Renal cortex interstitium (tissue), 11 donors: ENCODE results near the gene HRNR. TPM values are rescaled to one million over a fixed set of nuclear protein-coding genes. Genes with fewer than 3 reads are reported as not detected.

Experiments used
- DNase-seq, 11 donors: peaks; one replicate each; pipeline ENCODE4 v3.0.0-alpha.2; 2013; ENCODE audit warnings: low read depth in 9 of 11, low spot score in 4 of 11; ENCODE audit errors: extremely low read depth in 1 of 11
- polyA plus RNA-seq, 3 donors: library from polyadenylated mRNA; unstranded; fragments of 120-200 nt; gene quantifications; one replicate each; pipeline ENCODE4 v1.2.1, GENCODE V29; 2013; ENCODE audit not compliant: insufficient read length in 3 of 3

The HRNR gene
- polyA plus RNA-seq, 3 donors, result 0.57 to 2.3 (median 1.5) TPM

DNA sequence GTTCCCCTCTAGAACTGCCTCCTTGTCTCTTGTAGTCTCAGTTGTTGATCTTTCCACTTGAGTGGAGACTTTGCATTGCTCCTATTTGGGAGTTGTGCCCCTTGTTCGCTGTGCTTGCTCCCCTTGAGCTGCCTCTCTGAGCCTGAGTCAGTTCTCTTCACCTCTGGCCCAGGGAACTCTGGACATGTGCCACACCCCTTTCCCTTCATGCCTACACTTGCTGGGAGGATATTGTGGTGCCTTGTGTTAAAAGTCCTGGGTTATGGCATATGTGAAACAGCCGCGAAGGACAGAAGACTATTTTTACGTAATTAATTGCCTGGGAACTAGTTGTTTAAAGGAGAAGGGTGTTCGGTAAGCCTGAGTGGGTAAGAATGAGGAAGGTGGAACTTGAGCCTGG lies 32.7 kb downstream of the HRNR start:
- DNase-seq, result no peak

DNA sequence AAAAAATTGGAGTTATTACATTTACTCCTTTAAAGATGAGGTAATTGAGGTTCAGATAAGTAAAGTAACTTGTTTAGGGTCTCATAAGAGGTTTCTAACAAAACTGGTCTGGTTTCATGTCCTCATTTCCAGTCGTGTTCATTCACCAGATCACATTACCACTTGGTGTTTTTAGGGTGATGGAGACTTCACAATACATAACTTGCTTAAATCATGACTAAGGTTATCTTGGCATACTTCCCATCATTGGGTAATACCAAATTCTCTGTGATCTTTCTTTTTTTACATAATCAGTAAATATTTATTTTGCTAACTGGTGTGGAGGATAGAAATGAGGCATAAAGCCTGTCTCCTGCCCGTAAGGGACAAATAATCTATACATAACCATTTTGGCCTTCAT lies 33.4 kb downstream of the HRNR start:
- DNase-seq, result no peak

DNA sequence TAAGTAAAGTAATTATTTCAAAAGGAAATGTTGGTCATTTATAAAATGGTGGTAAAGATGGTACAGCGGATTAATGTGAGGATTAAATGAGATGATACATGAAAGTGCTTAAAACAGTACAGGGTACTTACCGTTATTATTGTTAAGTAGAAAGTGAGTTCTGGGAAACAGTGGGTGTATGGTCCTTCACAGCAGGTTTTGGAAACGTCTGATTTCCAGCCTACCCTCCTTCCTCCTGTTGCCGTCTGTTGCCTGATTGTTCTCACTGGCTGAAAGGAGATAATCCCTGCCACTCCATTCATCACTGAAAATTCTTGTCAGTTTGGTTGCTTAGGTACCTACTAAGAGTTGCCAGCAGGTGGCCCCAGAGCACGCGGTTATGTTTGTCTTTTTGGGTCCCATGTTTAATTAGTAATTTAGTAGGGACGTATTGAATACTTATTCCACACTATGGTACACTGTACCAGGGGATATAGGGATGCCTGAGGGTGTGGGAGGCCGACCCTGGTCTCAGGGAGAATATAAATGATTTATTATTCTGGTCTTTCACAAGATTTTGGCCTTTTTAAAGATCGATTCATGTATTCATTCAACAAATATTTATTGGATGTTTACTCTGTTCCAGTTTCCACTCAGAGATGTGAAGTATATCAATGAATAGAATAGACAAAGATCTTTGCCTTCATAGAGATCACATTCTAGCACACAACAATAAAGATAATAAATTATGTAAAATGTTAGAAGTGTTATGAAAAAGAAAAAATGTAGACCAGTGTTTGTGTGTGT lies 34.1 kb downstream of the HRNR start:
- DNase-seq, result peak in 9 of 11 donors; percentile 39 to 60 (median 49)

DNA sequence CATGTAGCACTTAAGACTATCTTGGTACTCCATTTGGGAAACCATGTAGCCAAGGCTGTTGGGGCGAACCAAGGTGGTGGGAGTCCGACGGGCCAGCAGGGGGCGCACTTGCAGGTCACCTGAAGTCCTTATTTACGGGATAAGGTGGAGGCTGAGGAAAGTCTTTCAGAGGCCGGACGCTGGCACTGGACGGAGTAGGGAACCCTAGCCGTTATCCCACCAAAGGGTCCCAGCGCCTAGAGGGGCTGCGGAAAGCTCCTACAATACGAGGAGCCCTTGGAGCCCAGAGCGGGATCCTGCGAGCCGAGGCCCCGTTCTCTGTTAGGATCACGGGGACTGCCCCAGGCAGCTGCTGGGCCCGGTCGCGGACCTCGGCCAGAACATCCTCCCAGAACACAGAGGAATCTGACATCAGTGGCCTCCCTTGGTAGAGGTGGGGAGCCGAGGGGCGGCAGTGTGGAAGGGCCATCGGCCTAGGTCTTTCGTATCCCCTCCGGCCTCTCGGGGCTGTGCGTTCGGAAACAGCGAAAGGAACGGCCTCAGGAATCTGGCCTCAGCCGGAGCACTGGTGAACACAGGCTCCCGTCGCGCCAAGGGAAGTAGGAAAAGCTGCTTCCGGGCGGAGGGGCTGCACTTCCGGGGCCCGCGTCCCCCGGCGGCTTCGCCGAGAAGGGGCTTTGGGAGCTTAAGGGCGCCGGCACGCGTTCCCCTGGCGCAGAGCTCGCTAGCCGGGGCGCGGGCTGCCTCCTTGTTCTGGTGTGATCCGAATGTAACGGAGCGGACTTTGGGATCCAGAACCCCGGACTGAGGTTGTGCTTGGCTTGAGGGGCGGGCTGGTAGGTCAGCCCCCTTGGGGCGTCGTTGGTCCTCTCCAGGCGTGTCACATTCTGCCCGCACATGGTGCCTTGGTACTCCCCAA lies 35.1 kb downstream of the HRNR start:
- DNase-seq, result peak in 8 of 11 donors; percentile 21 to 56 (median 42)

DNA sequence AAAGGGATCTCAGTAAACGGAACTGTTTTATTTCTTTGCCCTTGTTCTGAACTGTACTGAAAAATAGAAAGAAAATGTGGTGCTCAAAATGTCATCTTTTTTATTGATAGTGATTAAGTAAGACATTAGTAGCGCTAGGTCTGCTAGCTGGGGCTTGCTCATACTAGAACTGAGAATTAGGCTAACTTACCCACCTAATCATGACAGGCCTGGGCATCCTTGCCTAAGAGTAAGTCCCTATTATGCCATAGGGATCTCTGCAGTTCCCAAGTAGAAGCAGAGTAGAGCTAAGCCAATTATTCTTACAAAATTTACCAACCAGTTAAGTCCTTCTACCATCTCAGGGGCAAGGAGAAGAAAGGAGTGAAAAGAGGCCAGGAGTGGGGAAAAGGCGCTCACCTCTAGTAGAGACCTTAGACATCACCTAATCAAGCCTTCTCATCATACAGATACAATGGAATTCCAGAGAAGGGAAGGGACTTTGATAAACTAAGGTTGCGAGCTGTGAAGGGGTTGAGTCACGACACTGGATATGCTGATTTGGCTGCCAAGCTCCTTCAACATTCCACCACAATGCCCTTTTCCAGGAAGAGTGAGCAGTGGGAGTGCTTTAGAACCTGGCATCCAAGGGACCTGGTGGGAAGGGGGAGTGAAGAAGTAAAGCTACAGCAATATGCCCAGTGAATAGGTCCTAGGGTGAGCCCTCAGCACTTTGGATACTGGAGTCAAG lies 37.3 kb downstream of the HRNR start:
- DNase-seq, result no peak

DNA sequence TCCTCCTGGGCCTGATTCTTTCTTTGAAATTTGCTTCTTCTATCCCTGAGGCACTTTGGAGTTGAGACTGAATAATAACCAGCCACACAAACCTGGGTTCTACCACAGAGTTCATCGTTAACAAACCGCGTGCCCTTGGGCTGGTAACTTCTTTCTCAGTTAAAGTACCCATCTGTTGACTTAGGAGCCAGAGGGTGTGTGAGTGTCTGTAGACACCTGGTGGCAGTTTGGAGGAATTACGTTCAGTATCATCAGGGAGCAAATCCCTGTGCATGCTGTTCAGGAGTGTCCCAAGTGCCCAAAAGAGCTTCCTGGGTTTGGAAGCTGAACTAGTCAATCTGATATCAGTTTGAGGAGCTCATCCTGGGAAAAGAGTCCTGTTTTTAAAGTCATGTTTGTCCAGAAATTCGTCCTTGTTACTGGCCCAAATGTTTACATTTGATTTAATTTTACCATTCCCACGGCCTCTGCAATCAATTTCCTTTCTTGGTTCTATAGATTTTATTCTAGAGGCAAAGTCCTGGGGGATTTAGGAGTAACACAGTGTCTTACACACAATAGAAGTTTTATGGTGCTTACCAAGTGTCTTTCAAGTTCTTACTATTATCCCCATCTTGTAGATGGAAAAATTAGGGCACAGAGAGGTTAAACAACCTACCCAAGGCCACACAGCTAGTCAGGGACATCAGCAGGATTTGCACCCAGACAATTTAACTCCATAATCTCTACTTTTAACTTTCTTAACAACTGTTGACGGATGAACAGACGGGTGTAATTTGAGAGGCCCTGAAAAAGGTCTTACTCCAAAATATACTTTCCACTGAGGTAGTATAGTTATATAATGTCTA lies 38.2 kb downstream of the HRNR start:
- DNase-seq, result peak in 2 of 11 donors; percentile 22 to 28

DNA sequence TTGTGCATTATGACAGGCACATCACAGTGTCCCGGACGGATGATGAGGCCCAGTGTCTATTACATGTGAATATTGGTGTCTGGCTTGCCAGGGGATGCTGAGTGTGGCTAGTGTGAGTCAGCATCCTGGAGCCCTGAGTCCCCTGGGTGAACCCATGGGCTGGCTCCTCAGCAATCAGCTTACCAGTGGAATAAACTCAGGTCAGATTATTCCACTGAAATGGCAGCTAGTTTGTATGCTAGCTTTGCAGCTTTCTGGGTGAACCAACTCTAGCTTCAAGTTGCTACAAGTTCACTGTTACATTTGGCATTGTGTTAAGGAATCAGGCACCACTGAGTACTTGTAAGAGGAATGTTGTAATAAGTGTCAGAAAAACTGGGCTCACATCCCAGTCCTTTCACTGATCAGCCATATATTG lies 41.0 kb downstream of the HRNR start:
- DNase-seq, result no peak

DNA sequence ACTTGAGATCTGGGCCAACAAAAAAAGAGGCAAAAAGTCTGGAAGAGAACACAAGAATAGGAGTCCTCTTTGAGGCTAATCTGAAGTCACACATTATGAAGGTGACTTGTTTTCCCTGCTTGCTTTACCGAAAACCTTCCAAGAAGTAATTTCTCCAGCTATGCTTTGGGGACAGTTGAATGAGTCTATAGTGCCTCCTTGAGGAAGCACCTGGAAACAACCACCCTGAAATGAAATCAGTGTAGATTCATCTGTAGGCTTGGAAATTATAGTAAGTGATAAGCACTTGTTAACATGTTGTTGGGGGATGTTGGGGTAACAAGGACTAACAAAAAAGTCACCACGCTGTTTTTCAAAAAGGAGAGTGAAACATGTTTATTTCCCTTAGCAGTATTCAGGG lies 41.6 kb downstream of the HRNR start:
- no peak for DNase-seq

DNA sequence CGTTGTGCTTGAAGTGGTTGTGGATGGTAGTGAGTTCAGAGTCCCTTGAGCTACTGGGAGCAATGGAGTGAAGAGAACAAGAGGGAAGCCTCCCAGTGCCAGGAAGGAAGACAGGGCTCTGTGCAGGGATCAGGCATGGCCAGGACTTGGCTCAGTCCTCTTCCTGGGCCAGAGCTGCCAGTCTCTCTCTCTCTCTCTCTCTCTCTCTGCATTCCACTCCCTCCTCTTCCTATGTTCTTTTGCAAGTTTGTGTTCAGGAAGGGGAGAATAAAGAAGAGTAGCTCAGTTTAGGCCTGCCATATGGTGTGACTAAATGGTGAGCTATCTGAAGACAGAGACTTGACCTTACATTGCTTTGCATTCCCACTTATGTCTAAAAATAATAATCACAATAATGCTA lies 44.4 kb downstream of the HRNR start:
- no peak for DNase-seq

DNA sequence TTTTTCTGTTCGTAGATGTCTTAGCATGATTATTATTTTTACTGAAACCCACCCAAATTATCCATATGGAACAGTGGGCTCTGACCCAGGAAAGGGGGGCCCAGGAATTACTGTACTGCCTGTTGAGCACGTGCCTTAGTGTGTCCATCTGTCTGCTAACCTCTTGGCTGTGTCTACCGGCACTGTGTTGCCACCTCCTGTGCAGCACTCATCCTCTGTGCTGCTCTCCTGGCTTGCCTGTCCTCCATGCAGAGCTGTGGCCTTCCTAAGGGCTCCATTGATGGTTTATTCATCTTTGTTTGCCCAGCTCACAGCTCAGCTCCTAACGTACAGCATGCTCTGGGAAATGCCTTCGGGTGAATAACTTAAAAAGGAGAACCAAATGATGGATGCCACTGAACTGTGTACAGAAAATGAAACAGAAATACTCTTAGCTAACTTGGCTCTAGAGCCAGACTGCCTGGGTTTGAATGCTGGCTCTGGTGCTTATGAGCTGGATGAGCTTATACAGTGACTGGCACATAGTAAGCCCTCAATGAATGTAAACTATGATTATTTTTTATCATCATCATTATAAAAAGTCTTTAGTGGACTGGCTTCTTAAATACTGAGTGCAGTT lies 53.6 kb downstream of the HRNR start:
- no peak for DNase-seq

DNA sequence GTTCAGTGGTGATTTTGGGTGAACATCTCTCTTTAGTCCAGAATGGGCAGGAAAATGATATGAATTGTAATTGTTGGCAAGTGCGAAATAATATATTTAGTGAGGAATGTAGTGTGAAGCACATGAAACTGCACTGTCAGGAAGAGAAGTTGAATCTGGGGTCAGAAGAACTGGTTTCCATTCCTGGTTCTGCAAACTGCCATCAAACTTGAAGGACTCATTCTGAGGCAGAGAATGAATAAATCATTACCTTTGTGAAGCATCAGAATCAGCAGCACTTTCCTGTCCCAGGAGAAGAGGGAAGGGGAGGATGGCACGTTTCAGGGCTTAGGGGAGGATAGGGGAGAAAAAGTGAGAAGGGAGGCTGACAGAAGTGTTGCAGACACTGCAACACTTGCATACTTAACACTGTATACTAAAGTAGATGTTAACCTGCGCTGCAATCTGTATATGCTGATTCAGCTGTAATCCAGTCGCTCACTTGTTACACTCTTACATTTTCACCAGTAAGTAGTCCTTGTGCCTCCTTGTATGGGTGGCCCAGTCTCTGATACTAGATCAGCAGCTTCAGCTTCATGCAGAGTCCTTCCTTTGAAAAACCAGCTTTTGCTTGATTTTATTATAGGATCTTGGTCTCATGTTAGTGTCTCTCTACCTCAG lies 54.5 kb downstream of the HRNR start:
- no peak for DNase-seq

DNA sequence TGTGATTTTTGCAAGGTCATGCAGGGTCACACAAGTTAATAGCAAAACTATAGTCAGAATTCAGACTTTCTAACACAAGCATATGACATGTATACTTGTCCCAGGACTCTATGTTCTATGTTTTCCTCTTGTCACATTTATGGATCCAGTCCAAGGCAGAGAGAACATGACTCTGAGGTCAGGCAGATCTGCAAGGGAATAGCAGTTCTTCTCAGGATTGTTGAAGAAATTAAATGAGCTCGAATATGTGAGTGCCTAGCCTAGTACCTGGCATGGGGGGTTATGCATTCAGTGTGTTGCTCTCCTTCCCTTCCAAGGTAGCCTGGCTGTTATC lies 55.5 kb downstream of the HRNR start:
- no peak for DNase-seq

DNA sequence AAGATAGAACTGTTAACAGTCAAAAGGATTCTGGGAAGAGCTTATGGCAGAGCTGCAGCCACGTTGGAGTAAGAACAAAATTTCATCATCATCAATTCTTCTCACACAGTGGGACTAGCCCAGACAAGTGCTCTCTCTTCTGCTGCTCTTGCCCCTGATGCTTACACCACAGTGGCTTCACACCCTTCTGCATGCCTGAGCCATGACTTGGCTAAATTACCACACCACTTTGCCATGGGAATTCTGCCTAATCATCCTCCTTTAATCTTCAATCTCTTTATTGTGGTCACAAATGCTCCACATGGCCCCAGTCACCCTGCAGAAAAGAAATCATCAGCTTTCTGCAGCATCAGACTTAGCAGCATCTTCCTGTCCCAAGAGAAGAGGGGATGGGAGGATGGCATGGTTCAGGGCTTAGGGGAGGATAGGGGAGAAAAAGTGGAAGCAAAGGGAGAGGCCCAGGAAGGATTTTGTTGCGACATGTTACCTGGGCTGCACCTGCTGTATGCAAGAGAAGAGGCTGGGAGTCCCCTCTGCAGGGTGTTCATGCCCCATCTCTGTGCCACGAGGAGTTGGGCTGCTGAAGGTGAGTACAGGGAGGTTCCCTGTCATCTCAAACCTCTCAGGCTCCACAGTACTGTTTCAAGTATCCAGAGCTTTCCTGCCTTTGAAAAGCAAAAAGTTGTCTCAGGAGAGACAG lies 56.0 kb downstream of the HRNR start:
- DNase-seq, result no peak

DNA sequence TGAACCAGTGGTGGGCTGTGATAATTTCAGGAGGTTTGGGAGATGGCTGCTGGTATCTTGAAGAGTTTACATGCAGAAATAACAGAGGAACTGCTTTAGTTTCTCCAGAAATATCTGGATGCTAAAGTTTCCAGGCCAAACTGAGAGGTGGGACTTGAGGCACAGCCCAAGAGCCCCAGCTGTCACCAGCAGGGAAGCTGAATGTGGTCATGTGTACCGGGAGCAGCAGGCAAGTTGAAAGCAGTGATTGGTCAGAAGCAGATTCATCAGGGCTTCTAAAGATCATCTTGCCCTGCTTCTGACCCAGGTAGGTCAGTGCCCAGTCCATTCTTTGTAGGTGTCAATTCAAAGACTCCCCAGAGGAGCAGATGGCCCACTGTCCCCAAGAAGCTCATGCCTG lies 57.0 kb downstream of the HRNR start:
- no peak for DNase-seq

DNA sequence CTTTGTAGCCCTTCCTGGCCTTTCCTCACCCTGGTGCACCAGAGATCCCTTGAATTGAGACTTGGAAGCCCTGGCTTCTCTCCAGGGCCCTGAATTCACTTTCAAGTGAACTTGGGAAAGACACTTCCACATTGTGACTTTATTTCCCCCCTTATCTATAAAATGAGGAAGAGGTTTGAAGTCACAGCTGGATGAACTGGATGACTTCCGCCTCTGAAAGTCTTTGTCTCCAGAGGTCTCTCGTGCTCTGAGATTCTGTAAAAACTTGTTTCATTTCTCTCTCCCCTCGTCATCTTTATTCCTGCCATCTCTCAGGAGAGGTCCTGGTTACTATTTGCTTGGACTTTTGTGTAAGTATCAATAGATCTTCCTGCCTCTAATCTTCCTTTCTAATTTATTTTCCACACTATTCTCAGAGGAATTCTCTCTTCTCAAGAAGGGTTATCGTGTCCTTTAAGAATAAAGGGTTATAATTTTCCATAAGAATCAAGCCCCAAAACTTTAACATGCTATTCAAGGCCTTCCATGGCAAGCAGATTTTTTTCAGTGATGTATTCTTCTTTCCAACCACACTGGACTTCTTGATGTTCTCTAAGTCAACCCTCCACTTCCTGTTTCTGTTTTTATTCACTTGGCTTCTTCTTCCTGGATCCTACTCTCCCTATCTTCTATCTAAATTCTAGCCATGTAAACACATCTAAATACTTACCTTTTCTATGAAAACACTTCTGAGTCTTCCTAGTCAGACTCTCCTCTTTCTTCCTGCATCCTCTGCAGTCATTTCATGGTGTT lies 58.5 kb downstream of the HRNR start:
- DNase-seq, result no peak

DNA sequence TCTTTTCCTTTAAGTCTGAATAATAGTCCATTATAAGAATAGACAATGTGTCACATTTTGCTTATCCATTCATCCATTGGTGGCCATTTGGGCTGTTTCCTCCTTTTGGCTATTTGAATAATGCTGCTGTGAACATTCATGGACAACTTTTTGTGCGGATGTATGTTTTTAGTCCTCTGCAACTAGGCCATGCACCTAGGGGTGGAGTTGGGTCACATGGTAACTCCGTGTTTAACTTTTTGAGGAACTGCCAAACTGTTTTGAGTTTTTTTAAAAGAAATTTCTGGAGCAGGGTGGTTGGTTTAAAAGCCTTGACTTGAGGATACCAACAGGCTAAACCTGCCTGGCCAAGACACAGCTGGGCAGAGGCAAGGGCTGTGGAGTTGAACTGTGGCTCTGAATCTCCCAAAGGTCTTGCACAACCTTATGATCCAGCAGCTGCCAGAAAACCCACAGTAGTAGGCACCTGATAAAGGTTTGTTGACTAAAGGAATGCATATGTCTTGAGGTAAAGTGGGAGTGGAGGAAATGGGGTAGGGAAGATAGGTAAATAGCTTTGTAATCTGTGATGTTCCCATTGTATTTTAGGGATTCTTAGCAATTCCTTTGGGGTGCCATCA lies 59.4 kb downstream of the HRNR start:
- DNase-seq, result no peak
